ENCODE measurements around the gene LRRC8E. TPM values are rescaled to one million over a fixed set of nuclear protein-coding genes. Genes with fewer than 3 reads are reported as not detected.

LRRC8E gene
- total RNA-seq, 1 experiment from 2014 or later = 10.3 TPM

DNA sequence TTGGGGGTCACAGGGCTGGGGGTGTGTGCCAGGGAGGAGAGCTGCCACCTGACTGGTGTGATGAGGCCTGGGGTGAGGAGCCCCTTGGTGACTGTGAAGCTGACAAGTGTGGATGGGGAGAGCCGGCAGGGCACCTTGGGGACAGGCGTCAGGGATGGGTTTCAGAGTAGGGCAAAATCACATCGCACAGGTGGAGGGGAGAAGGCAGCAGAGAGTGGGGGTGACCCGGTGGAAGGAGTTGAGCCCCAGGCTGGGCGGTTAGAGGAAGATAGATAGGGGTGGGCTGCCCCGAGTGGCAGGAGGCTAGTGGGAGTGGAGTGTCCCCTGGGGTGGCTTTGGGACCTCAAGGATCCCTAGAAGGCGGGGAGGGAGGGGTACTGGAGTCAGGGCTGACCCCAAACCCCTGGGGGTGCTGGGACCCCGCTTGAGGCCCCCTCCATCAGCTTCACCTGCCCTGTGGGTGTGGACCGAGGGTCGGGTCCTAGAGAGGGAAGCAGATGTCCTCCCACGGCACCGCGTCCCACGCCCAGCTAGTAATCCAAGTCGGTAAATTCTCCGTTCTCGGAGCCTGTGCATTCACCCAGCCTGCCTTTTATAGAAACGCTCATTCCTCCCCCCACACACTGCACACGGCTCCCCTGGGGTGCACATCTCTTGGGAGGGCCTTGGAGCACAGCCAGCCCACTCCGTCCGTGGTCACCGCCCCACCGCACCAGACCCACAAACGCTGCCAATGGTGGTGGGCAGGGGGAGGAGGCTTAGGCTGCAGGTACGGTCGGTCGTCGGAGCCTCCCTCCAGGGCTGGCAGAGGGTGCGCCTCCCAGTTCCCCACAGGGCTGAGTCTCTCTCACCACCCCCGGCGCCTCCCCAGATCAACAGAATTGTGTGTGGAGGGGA is 35.2 kb downstream of the LRRC8E start:
- TF ChIP-seq, protein P1, sequence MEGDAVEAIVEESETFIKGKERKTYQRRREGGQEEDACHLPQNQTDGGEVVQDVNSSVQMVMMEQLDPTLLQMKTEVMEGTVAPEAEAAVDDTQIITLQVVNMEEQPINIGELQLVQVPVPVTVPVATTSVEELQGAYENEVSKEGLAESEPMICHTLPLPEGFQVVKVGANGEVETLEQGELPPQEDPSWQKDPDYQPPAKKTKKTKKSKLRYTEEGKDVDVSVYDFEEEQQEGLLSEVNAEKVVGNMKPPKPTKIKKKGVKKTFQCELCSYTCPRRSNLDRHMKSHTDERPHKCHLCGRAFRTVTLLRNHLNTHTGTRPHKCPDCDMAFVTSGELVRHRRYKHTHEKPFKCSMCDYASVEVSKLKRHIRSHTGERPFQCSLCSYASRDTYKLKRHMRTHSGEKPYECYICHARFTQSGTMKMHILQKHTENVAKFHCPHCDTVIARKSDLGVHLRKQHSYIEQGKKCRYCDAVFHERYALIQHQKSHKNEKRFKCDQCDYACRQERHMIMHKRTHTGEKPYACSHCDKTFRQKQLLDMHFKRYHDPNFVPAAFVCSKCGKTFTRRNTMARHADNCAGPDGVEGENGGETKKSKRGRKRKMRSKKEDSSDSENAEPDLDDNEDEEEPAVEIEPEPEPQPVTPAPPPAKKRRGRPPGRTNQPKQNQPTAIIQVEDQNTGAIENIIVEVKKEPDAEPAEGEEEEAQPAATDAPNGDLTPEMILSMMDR (IDR thresholded peaks at IDR 0.05; ENCODE audit: unreplicated experiment) = no peak
- CTCF ChIA-PET = interaction anchor here (0.6 to 3.6 kb wide), 4 partner anchors 22 to 71 kb away, joined by 3 to 15 read pairs (median 4); partner anchors contain the start of gene LRRC8E
- Mint-ChIP-seq H3K27me3 (ENCODE audit: insufficient read depth, unreplicated experiment) (no peaks in the 10 kb centered on the region), H3K36me3 (ENCODE audit: insufficient read depth, unreplicated experiment) (peaks cover 44% of the 10 kb centered on the region), H3K4me1 (ENCODE audit: insufficient read depth, unreplicated experiment) (peaks cover 24% of the 10 kb centered on the region), H3K27ac (ENCODE audit: low read depth, unreplicated experiment) (no peak overlapping the region), H3K9me3 (ENCODE audit: unreplicated experiment) (no peaks in the 10 kb centered on the region), H3K4me3 (ENCODE audit: unreplicated experiment) (no peak overlapping the region)
- POLR2A ChIA-PET = interaction anchor here (0.8 kb wide), 1 partner anchor 293 kb away, joined by 3 read pairs; no protein-coding TSS in a partner anchor
- DNase-seq (ENCODE audit: unreplicated experiment) = no peak
- no TSS peak for BruUV-seq (replicated peaks)
- intact Hi-C loops (cut with micrococcal nuclease) = loop anchor here (5.0 kb wide), 1 partner anchor 56 kb away; no protein-coding TSS in a partner anchor

DNA sequence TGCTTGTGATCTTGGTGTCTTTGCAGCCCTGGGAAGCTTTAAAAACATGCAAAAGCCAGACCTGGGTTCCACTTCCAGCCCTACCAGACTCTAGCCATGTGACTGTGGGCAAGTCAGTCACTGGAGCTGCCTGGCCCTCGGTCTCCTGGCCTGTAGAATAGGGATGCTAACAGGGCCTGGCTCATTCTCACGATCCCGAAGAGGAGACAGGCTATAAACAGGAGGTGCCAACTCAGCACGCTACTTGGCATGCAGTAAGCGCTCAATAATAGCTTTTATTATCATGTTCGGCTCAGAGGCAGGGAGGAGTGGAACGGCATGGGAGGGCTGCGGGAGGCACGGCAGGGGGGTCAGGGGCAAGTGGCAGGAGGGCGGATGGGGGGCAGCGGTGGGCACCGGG is 35.9 kb downstream of the LRRC8E start:
- Mint-ChIP-seq H3K27ac (ENCODE audit: low read depth, unreplicated experiment) (no peak overlapping the region), H3K36me3 (ENCODE audit: insufficient read depth, unreplicated experiment) (peaks cover 50% of the 10 kb centered on the region), H3K4me3 (ENCODE audit: unreplicated experiment) (peak overlapping the region; percentile 71), H3K27me3 (ENCODE audit: insufficient read depth, unreplicated experiment) (no peaks in the 10 kb centered on the region), H3K9me3 (ENCODE audit: unreplicated experiment) (no peaks in the 10 kb centered on the region), H3K4me1 (ENCODE audit: insufficient read depth, unreplicated experiment) (peaks cover 31% of the 10 kb centered on the region)
- intact Hi-C loops (cut with micrococcal nuclease) = loop anchor here (5.0 kb wide), 1 partner anchor 57 kb away; no protein-coding TSS in a partner anchor
- no TSS peak for BruUV-seq (replicated peaks)
- no peak for DNase-seq (ENCODE audit: unreplicated experiment)
- TF ChIP-seq, protein P1 (IDR thresholded peaks at IDR 0.05; ENCODE audit: unreplicated experiment) = no peak
- ChIA-PET CTCF (interaction anchor here (0.6 to 0.7 kb wide), 2 partner anchors 23 to 36 kb away, joined by 3 read pairs; partner anchors contain the start of gene LRRC8E), POLR2A (interaction anchor here (0.8 kb wide), 1 partner anchor 294 kb away, joined by 3 read pairs; no protein-coding TSS in a partner anchor)

DNA sequence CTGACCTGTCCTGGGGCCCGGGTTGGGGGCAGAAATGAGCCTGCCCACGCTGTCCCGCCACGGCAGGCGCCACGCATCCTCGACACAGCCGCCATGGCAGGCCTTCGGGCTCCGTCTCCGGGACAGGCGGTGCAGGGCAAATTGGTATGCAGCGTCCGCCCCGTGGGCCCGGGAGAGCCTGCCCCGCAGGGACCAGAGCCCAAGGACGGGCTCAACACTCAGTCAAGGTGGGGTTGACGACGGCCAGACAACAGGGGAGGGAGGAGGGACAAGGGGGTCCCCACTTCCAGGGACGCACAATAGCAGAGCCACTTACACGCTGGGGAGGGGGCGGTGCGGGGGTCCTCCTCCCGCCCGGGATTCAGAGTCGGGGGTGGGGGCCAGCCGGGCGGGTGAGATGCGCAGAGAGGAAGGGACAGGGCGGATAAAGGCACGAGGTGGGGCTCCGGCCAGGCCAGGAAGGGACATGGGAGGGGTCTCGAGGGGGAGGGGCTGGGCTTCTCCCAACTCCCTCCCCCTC is 36.4 kb downstream of the LRRC8E start:
- ChIA-PET POLR2A (interaction anchor here (0.8 kb wide), 1 partner anchor 295 kb away, joined by 3 read pairs; no protein-coding TSS in a partner anchor), CTCF (no interaction called here)
- peak overlapping the region; percentile 71 for H3K4me3 Mint-ChIP-seq (ENCODE audit: unreplicated experiment)
- TF ChIP-seq, protein P1 (IDR thresholded peaks at IDR 0.05; ENCODE audit: unreplicated experiment) = no peak
- H3K9me3 Mint-ChIP-seq (ENCODE audit: unreplicated experiment) = no peaks in the 10 kb centered on the region
- no peaks in the 10 kb centered on the region for H3K27me3 Mint-ChIP-seq (ENCODE audit: insufficient read depth, unreplicated experiment)
- peaks cover 29% of the 10 kb centered on the region for H3K4me1 Mint-ChIP-seq (ENCODE audit: insufficient read depth, unreplicated experiment)
- DNase-seq (ENCODE audit: unreplicated experiment) = no peak
- no peak overlapping the region for H3K27ac Mint-ChIP-seq (ENCODE audit: low read depth, unreplicated experiment)
- intact Hi-C loops (cut with micrococcal nuclease) = loop anchor here (5.0 kb wide), 1 partner anchor 57 kb away; no protein-coding TSS in a partner anchor
- no TSS peak for BruUV-seq (replicated peaks)
- peaks cover 51% of the 10 kb centered on the region for H3K36me3 Mint-ChIP-seq (ENCODE audit: insufficient read depth, unreplicated experiment)

DNA sequence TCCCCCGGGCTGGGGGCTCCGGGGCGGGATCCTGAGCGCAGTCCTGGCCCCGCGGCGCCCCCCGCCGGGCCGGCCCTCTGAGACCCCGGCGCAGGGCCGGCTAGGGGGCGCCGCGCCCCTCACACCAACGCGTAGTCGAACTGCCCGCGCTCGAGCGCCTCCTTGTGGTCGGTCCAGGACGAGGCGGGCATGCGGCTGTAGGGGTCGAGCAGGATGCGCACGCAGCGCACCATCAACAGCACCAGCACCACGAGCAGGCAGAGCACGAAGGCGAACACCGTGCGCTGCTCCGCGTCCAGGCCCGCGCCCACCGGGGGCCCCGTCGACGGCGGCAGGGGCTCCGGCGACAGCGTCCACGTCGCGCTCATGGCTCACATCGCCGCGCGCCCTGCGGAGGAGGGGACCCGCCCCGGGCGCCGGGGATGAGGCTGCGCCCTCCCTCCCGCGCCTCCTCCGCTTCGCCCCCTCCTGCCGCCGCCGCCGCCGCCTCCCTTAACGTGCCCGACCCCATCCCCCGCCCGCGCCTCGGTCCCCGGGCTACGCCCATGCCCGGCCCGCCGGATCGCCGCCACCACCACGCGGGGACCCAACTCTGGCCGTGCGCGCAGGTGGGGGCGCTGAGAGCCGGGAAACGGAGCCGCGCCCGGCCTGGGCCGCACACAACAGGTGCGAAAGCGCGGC is 37.0 kb downstream of the LRRC8E start:
- Mint-ChIP-seq H3K27me3 (ENCODE audit: insufficient read depth, unreplicated experiment) (no peaks in the 10 kb centered on the region), H3K36me3 (ENCODE audit: insufficient read depth, unreplicated experiment) (peaks cover 57% of the 10 kb centered on the region), H3K27ac (ENCODE audit: low read depth, unreplicated experiment) (no peak overlapping the region), H3K4me1 (ENCODE audit: insufficient read depth, unreplicated experiment) (peaks cover 25% of the 10 kb centered on the region), H3K4me3 (ENCODE audit: unreplicated experiment) (peak overlapping the region; percentile 71), H3K9me3 (ENCODE audit: unreplicated experiment) (no peaks in the 10 kb centered on the region)
- ChIA-PET CTCF (no interaction called here), POLR2A (no interaction called here)
- peak; percentile 58 for DNase-seq (ENCODE audit: unreplicated experiment)
- no TSS peak for BruUV-seq (replicated peaks)
- intact Hi-C loops (cut with micrococcal nuclease) = no loop called here
- TF ChIP-seq, protein P1 (IDR thresholded peaks at IDR 0.05; ENCODE audit: unreplicated experiment) = peak; percentile 87

Data from MCF 10A (cell line).